ENCODE results near the gene SLC25A6.
"Not testable (repeated sequence)": the region's sequence is repeated elsewhere in the genome, so short reads cannot be mapped to it uniquely, and the experiment has no call there.

The SLC25A6 gene

DNA sequence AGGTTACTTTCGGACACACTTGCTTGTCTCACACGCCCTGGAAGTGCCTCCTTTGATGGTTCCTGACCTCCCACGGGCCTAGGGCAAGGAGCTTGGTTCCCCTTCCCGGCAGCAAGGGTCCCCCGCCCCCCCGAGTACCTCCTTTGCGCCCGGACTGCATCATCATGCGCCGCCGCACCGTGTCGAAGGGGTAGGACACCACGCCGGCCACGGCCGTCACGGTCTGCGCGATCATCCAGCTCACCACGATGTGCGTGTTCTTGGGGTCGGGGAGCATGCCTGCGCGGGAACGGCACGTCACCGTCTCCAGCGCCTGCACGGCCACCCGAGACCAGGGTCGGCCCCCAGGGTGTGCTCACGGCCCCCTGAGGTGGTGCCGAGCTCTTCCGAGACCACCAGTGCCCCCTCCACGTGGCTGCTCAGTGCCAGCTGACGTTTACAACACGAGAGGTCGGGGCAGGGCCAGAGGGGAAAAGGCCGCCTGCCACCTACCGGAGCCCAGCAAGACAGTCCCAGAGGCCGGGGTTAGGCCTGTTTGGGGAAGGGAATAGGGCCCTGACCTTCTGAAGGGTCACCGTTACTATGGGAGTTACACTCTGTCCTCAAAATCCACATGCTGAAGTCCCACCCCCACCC, 4.7 kb downstream of the SLC25A6 start:
- H3K27me3 Mint-ChIP-seq: no peaks in the 10 kb centered on the region
- ATAC-seq (no peak), DNase-seq (peak in 1 of 2 donors; percentile 13)
- peak overlapping the region; percentile 21 to 33 for H3K4me3 Mint-ChIP-seq
- no peaks in the 10 kb centered on the region for H3K9me3 Mint-ChIP-seq
- peak overlapping the region in 1 of 2 donors; percentile 93 for H3K27ac Mint-ChIP-seq
- peaks cover 50% of the 10 kb centered on the region for H3K4me1 Mint-ChIP-seq

GRCh38 chrX:1386338-1387127, 5.4 kb downstream of the SLC25A6 start:
- H3K4me1 Mint-ChIP-seq: peaks cover 54% of the 10 kb centered on the region
- H3K9me3 Mint-ChIP-seq: no peaks in the 10 kb centered on the region
- peak overlapping the region in 1 of 2 donors; percentile 84 for H3K27ac Mint-ChIP-seq
- DNase-seq (peak in 1 of 2 donors; percentile 13), ATAC-seq (no peak)
- H3K4me3 Mint-ChIP-seq: no peak overlapping the region
- no peaks in the 10 kb centered on the region for H3K27me3 Mint-ChIP-seq

- no peaks in the 10 kb centered on the region for H3K9me3 Mint-ChIP-seq
- H3K27ac Mint-ChIP-seq: peak overlapping the region in 1 of 2 donors; percentile 84
- ATAC-seq (no peak), DNase-seq (peak in 1 of 2 donors; percentile 11)
- H3K4me3 Mint-ChIP-seq: no peak overlapping the region
- peaks cover 44% of the 10 kb centered on the region for H3K4me1 Mint-ChIP-seq
- H3K27me3 Mint-ChIP-seq: no peaks in the 10 kb centered on the region
These were observed 6.4 kb downstream of the SLC25A6 start for GRCh38 chrX:1385253-1386223.

GRCh38 chrX:1384658-1385252, 7.2 kb downstream of the SLC25A6 start:
- ATAC-seq: no peak
- no peak for DNase-seq
- no peaks in the 10 kb centered on the region for H3K9me3 Mint-ChIP-seq
- no peak overlapping the region for H3K4me3 Mint-ChIP-seq
- no peaks in the 10 kb centered on the region for H3K27me3 Mint-ChIP-seq
- H3K4me1 Mint-ChIP-seq: peaks cover 39% of the 10 kb centered on the region
- peak overlapping the region in 1 of 2 donors; percentile 59 for H3K27ac Mint-ChIP-seq

DNA sequence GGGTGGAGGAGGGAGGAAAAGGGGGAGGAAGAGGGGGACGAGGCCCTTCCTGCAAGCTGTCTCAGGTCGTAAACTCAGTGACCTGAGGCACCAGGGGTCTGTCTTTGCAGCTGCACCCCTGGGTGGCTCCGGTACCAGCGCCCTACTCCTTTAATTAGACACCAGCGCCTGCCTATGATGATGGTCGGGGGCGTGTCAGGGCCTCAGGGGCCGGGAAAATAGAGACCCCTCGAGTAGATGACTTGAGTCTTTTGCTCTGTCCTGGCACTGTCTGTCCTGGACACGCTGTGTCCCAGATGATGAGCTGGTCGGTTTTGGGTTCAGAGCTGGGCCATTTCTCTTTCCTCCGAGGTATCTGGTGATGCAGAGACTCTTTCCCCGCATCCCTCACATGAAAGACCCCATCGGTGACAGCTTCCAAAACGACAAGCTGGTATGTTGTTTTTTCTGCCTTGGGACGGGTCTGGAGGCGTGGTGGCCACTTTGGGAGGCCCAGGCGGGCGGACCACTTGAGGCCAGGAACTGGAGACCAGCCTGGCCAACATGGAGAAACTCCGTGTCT, 11.2 kb downstream of the SLC25A6 start:
- Mint-ChIP-seq H3K27ac (peak overlapping the region in 1 of 2 donors; percentile 27), H3K9me3 (no peaks in the 10 kb centered on the region), H3K4me1 (peaks cover 6% of the 10 kb centered on the region), H3K4me3 (no peak overlapping the region), H3K27me3 (no peaks in the 10 kb centered on the region)
- ATAC-seq: peak; percentile 41
- peak in 1 of 2 donors; percentile 18 for DNase-seq

GRCh38 chrX:1378306-1378759, 13.6 kb downstream of the SLC25A6 start:
- ATAC-seq (peak; percentile 65), DNase-seq (peak in 1 of 2 donors; percentile 14)
- peaks cover 6% of the 10 kb centered on the region for H3K4me1 Mint-ChIP-seq
- no peak overlapping the region for H3K4me3 Mint-ChIP-seq
- peak overlapping the region in 1 of 2 donors; percentile 93 for H3K27ac Mint-ChIP-seq
- H3K9me3 Mint-ChIP-seq: no peaks in the 10 kb centered on the region
- no peaks in the 10 kb centered on the region for H3K27me3 Mint-ChIP-seq

GRCh38 chrX:1368385-1368698, 23.6 kb downstream of the SLC25A6 start:
- Mint-ChIP-seq H3K4me1 (peaks cover 9% of the 10 kb centered on the region), H3K27me3 (no peaks in the 10 kb centered on the region), H3K4me3 (no peak overlapping the region), H3K27ac (peak overlapping the region; percentile 73 to 74), H3K9me3 (no peaks in the 10 kb centered on the region)
- ATAC-seq (no peak), DNase-seq (no peak)

DNA sequence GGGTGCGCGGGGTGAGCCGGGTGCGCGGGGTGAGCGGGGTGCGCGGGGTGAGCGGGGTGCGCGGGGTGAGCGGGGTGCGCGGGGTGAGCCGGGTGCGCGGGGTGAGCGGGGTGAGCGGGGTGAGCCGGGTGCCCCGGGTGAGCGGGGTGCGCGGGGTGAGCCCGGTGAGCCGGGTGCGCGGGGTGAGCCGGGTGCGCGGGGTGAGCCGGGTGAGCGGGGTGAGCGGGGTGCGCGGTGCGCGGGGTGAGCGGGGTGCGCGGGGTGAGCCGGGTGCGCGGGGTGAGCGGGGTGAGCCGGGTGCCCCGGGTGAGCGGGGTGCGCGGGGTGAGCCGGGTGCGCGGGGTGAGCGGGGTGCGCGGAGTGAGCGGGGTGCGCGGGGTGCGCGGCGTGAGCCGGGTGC, 25.6 kb downstream of the SLC25A6 start:
- H3K4me1 Mint-ChIP-seq, DNase-seq, H3K27ac Mint-ChIP-seq, H3K4me3 Mint-ChIP-seq, ATAC-seq, H3K27me3 Mint-ChIP-seq, H3K9me3 Mint-ChIP-seq: not testable (repeated sequence)

DNA sequence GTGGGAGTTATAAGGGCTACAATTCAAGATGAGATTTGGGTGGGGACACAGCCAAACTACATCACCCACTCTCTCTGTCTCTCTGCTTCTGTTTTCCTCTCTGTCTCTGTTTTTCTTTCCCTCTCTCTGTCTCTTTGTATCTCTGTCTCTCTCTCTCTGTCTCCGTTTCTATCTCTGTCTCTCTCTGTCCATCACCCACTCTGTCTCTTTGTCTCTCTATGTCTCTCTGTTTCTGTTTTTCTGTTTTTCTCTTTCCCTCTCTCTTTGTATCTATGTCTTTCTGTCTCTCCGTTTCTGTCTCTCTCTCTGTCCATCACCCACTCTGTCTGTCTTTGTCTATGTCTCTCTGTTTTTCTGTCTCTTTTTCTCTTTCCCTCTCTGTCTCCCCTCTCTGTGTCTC, 30.0 kb downstream of the SLC25A6 start:
- Mint-ChIP-seq H3K9me3 (peaks cover 3 to 9% of the 10 kb centered on the region in 2 donors), H3K4me1 (no peaks in the 10 kb centered on the region), H3K27ac (peak overlapping the region; percentile 0 to 67), H3K4me3 (no peak overlapping the region), H3K27me3 (no peaks in the 10 kb centered on the region)
- DNase-seq (no peak), ATAC-seq (no peak)

- H3K4me1 Mint-ChIP-seq: no peaks in the 10 kb centered on the region
- no peak for ATAC-seq
- H3K27me3 Mint-ChIP-seq: no peaks in the 10 kb centered on the region
- H3K4me3 Mint-ChIP-seq: no peak overlapping the region
- no peak overlapping the region for H3K27ac Mint-ChIP-seq
- peaks cover 3 to 9% of the 10 kb centered on the region in 2 donors for H3K9me3 Mint-ChIP-seq
- no peak for DNase-seq
These were observed 30.6 kb downstream of the SLC25A6 start for GRCh38 chrX:1361275-1361674.

DNA sequence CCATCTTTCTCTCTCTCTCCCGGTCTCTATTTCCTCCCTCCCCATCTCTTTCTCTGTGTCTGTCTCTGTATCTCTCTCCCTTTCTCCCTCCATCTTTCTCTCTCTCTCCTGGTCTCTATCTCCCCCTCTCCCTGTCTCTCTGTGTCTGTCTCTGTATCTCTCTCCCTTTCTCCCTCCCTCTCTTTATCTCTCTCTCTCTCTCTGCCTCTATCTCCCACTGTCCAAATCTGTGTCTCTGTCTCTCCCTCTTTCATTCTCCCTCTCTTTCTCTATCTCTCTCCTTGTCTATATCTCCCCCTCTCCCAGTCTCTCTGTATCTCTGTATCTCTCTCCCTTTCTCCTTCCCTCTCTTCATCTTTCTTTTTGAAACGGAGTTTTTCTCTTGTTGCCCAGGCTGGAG, 31.7 kb downstream of the SLC25A6 start:
- Mint-ChIP-seq H3K27ac (peak overlapping the region in 1 of 2 donors; percentile 15), H3K4me3 (no peak overlapping the region), H3K27me3 (no peaks in the 10 kb centered on the region), H3K4me1 (peaks cover 8% of the 10 kb centered on the region), H3K9me3 (peaks cover 3 to 9% of the 10 kb centered on the region in 2 donors)
- DNase-seq: no peak
- ATAC-seq: no peak

- ATAC-seq (no peak), DNase-seq (no peak)
- Mint-ChIP-seq H3K4me3 (no peak overlapping the region), H3K27me3 (no peaks in the 10 kb centered on the region), H3K9me3 (peaks cover 3 to 9% of the 10 kb centered on the region in 2 donors), H3K4me1 (peaks cover 8% of the 10 kb centered on the region), H3K27ac (peak overlapping the region; percentile 37 to 70)
These were observed 32.4 kb downstream of the SLC25A6 start for GRCh38 chrX:1359477-1359873.

- no peaks in the 10 kb centered on the region for H3K27me3 Mint-ChIP-seq
- peaks cover 3 to 9% of the 10 kb centered on the region in 2 donors for H3K9me3 Mint-ChIP-seq
- H3K4me1 Mint-ChIP-seq: peaks cover 8% of the 10 kb centered on the region
- DNase-seq (no peak), ATAC-seq (no peak)
- H3K27ac Mint-ChIP-seq: peak overlapping the region in 1 of 2 donors; percentile 70
- H3K4me3 Mint-ChIP-seq: no peak overlapping the region
These were observed 33.0 kb downstream of the SLC25A6 start for GRCh38 chrX:1358793-1359476.

- no peak for DNase-seq
- no peaks in the 10 kb centered on the region for H3K27me3 Mint-ChIP-seq
- no peak overlapping the region for H3K27ac Mint-ChIP-seq
- no peak for ATAC-seq
- H3K4me1 Mint-ChIP-seq: peaks cover 8% of the 10 kb centered on the region
- H3K9me3 Mint-ChIP-seq: peaks cover 3 to 9% of the 10 kb centered on the region in 2 donors
- no peak overlapping the region for H3K4me3 Mint-ChIP-seq
These were observed 33.9 kb downstream of the SLC25A6 start for GRCh38 chrX:1357993-1358392.
